GM19035 (cell line): ENCODE results near the gene REV1.
"Not testable (repeated sequence)": the region's sequence is repeated elsewhere in the genome, so short reads cannot be mapped to it uniquely, and the experiment has no call there.

Experiments used
- ATAC-seq: cut with Tn5 transposase; IDR thresholded peaks from one replicate; pipeline ENCODE4 v1.9.1; 2021; ENCODE audit not compliant: unreplicated experiment

Gene REV1

GRCh38 chr2:99365661-99366060 is 124.2 kb downstream of the REV1 start:
- ATAC-seq: no peak

- no peak for ATAC-seq
These were observed 133.0 kb downstream of the REV1 start for GRCh38 chr2:99356853-99357252.

- ATAC-seq: not testable (repeated sequence)
These were observed 135.0 kb downstream of the REV1 start for GRCh38 chr2:99354825-99355224.

GRCh38 chr2:99354070-99354469 is 135.7 kb downstream of the REV1 start:
- ATAC-seq: no peak
